ENCODE measurements around the gene TK2.
"Not testable (repeated sequence)": the region's sequence is repeated elsewhere in the genome, so short reads cannot be mapped to it uniquely, and the experiment has no call there.

TK2 gene

GRCh38 chr16:66549284-66550131 lies at the start of gene TK2:
Gene TK2, minus strand, starts transcription at chr16:66550122. Its CDS starts 61 bp downstream, at chr16:66550061.
- peak; percentile 26 for DNase-seq (ENCODE audit: low spot score)

GRCh38 chr16:66598111-66598510 lies 48.2 kb upstream of the TK2 start:
- no peak for DNase-seq (ENCODE audit: low spot score)

- DNase-seq (ENCODE audit: low spot score): no peak
These were observed 47.3 kb upstream of the TK2 start for GRCh38 chr16:66596986-66597848.

- not testable (repeated sequence) for DNase-seq (ENCODE audit: low spot score)
These were observed 46.6 kb upstream of the TK2 start for GRCh38 chr16:66596559-66596958.

- DNase-seq (ENCODE audit: low spot score): no peak
These were observed 44.8 kb upstream of the TK2 start for GRCh38 chr16:66594739-66595138.

- DNase-seq (ENCODE audit: low spot score): no peak
These were observed 42.9 kb upstream of the TK2 start for GRCh38 chr16:66592814-66593213.

- no peak for DNase-seq (ENCODE audit: low spot score)
These were observed 42.3 kb upstream of the TK2 start for GRCh38 chr16:66592241-66592640.

GRCh38 chr16:66591018-66591417 lies 41.1 kb upstream of the TK2 start:
- DNase-seq (ENCODE audit: low spot score): no peak

GRCh38 chr16:66590322-66590721 lies 40.4 kb upstream of the TK2 start:
- no peak for DNase-seq (ENCODE audit: low spot score)

GRCh38 chr16:66588981-66589713 lies 39.2 kb upstream of the TK2 start:
- DNase-seq (ENCODE audit: low spot score): no peak

- no peak for DNase-seq (ENCODE audit: low spot score)
These were observed 38.1 kb upstream of the TK2 start for GRCh38 chr16:66587881-66588600.

- no peak for DNase-seq (ENCODE audit: low spot score)
These were observed 35.7 kb upstream of the TK2 start for GRCh38 chr16:66585481-66586239.

GRCh38 chr16:66581246-66581952 lies 31.5 kb upstream of the TK2 start:
- peak; percentile 13 for DNase-seq (ENCODE audit: low spot score)

- DNase-seq (ENCODE audit: low spot score): peak; percentile 9
These were observed 30.8 kb upstream of the TK2 start for GRCh38 chr16:66580605-66581209.

- DNase-seq (ENCODE audit: low spot score): no peak
These were observed 29.0 kb upstream of the TK2 start, which contains the start of gene CMTM2 for GRCh38 chr16:66578651-66579531. Gene CMTM2, plus strand, starts transcription at chr16:66579463. Its CDS starts 145 bp downstream, at chr16:66579608.

GRCh38 chr16:66576296-66576695 lies 26.4 kb upstream of the TK2 start:
- no peak for DNase-seq (ENCODE audit: low spot score)

GRCh38 chr16:66575060-66575459 lies 25.1 kb upstream of the TK2 start:
- no peak for DNase-seq (ENCODE audit: low spot score)

GRCh38 chr16:66574531-66574930 lies 24.6 kb upstream of the TK2 start:
- DNase-seq (ENCODE audit: low spot score): no peak

GRCh38 chr16:66574081-66574480 lies 24.2 kb upstream of the TK2 start:
- peak; percentile 20 for DNase-seq (ENCODE audit: low spot score)
